HUDEP-2 (cell line): ENCODE results near the gene RELL2.
A peak's percentile ranks its signal among the peaks of the same experiment; 100 is the strongest.

Source experiments
- DNase-seq, 76 experiments: peaks; one replicate each; lab custom pipeline; 2025; ENCODE audit not compliant: unreplicated experiment in 76 of 76; lab: John Stamatoyannopoulos, UW

The RELL2 gene

GRCh38 chr5:141646026-141646425 lies 9.2 kb downstream of the RELL2 start:
- DNase-seq, result no peak

DNA sequence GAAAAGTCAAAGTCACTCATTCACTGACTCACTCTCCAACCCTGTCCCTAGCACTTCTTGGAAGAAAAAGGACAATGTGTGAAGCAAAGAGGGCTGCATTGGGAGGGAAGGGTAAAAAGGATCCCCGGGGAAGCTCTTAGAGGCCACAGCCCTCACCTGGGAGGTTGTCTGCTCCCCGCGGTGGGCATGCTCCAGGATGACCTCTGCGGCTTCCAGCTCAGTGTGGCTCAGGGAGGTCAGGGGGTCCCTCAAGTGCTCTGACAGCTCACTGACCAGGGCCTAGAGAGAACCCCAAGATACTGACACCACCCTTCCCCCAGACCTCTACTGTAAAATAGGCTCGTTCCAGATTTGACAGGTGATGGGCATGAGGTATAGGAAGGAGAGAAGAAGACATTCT lies 10.4 kb downstream of the RELL2 start:
- DNase-seq, result no peak

- DNase-seq, result no peak
These were observed 11.1 kb downstream of the RELL2 start for GRCh38 chr5:141647851-141648250.

DNA sequence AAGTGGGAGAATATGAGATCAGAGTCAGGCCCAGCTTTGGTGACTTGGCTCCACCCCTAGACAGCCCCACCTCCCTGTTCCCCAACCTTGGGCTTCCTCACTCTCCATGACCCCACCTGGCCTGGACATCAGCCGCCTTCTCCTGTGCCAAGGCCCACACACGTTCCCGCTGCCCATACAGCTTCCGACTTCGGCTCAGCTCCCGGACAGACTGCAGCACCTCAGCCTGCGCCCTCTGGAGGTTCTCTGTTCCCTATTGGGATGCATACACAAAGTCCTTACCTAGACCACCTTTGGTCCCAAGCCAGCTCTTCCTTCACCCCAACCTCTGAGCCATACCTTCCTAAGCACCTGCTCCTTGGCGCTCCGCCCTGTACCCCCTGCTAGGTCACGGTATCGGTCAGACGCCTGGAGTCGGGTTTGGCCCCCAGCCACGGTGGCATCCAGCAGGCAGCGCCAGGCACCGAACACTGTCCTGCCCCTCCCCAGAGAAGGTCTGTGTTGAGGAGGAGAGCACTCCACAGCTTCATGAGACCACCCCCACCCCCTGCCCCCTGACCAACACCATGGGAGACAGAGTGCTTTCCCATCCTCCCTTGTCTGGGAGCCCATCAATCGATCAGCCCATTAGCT lies 12.4 kb downstream of the RELL2 start:
- no peak for DNase-seq

DNA sequence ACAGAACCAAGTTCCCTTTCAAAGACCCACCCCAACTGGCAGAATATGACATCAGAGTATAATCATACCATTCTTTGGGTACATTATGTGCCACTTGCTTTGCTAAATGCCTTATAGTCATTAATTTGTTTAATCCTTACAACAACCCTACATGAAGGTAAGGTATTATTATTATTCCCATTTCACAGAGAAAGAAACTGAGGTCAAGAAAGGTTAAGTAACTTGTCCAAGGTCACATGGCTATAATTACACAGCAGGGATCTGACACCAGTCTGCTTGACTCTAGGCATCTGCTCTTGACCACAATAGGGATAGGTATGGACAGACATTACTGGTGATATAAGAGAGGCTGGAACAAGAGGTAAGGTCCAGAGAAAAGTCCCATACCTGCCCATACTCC lies 13.2 kb downstream of the RELL2 start:
- DNase-seq, result no peak

DNA sequence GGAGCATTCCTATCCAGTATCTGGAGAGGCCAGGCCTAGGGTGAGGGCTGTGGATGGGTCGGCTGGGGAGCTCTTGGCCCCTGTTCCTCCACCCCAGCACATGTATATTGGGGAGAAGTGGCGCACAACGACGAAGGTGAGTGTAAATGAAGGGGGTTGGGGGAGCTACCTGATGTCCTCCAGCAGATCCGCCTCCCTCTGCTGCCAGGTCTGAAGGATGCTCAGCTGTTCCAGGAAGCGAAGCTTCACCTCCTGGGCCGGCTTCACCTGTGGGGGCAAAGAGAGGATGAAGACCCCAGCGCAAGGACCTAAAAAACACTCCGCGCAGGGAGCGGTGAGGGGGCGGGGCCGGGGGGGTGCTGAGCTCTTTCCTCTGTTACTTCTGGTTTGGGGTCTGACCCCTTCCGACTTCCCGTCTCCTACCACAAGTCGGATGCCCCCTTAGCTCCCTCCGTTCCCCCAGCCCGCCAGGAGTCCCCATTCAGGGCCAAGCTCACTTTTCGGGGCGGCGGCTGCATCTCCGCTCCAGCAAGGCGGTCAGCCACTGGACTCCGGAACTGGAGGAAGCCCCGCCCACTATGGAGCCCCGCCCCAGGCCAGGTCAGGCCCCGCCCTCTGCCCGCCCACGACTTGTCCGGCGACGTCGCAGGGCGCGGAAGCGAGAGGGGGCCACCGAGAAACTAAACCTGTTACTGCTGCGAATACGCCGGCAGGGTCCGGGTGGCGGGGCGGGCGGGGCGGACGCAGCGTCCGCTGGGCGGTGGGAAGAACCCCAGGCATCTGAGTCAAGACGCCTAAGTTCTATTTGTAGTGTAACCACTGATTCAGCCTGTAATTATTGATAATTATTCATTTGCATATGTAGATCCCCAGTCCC lies 14.3 kb downstream of the RELL2 start, which contains the start of gene FCHSD1:
FCHSD1 (minus strand) TSS at position 568 of the 877 bp plus-strand sequence; CDS start at position 518, 50 bp downstream.
- peak in 70 of 76 experiments; percentile 3 to 91 (median 70) for DNase-seq

DNA sequence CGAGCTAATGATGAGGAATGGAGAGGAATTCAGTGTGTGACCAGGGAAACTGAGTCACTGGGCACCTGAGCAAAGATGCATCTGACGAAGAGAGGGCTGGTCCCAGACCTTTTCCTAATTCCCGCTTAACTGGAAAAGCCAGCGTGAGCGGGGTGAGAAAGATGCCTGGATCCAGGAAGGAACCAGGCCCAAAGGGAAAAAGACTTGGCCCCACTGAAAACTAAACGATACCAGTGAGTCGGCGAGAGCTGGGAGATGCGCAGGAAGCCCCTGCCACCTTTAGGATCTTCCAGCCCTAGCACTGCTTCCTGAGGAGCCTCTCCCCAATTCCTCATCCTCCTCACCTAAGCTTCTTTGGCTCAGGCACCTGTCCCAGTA lies 14.9 kb downstream of the RELL2 start:
- no peak for DNase-seq

DNA sequence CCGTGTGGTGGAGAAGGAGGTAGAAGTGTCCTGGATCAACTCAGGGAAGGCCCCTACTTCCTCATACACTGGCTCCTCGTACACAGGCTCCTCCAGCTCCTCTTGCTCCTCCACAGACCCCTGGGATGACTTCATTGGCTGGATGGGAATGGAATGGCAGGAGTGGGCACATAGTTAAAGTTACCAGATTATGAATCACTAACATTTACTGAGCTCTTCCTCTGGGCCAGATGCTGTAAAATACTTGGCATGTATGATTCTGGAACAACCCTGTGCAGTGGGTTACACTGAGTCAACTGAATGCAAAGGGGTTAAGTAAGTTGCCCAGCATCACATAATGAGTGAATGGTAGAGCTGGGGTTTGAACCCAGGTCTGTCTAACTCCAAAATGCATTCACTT lies 17.5 kb downstream of the RELL2 start:
- DNase-seq, result no peak

DNA sequence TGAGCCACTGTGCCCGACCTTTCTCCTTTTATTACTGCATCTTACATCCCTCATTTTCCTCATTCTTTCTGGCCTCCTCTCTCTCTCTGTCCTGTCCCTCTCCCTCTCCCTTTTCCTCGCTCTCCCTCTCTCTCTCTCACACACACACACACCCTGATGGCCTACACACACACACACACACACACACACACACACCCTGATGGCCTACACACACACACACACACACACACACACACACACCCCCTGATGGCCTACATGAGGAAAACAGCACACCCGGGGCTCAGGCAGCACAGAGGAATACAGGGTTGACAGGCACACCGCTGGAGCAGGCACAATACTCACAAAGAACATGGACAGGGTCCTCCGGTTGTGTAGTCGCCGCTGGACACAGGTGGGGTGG lies 18.2 kb downstream of the RELL2 start:
- DNase-seq, result no peak

DNA sequence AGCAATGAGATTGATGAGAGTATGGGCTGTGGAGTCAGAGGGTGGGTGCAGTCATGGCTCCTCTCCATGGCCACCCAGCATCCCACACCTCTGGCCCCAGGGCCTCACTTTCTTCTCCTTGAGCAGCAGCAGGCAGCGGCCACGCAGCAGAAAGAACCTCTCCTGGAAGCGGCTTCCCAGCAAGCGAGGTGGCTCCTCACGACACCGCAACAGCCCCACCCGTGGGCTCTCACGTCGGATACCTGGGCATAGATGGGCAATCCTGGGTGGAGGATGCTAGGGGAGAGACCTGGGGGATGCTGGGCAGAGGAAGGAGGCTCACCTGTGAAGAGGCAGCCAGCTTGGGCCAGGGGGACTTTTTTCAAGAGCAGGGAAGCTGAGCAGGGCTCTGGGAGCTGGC lies 19.6 kb downstream of the RELL2 start:
- no peak for DNase-seq

- no peak for DNase-seq
These were observed 20.6 kb downstream of the RELL2 start for GRCh38 chr5:141657404-141657803.

DNA sequence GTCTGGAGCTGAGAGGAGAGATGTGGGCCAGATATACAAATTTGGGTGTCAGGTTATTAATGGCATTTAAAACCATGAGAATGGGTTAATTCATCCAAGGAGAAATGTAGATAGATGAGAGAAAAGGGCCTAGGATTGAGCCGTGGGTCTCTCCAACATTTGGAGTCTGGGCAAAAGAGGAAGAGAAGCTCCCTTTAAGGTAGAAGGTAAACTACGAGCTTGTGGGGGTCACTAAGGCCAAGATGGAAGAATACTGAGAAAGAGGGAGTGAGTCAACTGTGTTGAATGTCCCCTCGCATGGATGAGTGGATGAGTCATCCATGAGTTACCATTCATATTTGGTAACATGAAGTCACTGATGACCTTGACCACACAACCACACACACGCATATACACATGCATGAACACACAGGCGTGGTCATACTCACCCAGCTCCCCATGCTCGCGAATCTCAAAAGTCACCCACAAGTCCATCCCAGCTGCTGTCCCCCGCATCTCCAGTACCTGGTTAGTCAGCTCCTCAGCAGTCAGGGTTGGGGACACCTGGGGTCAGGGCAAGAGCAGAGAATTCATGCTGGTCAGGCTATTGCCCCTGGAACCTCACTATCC lies 21.2 kb downstream of the RELL2 start:
- peak in 1 of 76 experiments; percentile 10 for DNase-seq

DNA sequence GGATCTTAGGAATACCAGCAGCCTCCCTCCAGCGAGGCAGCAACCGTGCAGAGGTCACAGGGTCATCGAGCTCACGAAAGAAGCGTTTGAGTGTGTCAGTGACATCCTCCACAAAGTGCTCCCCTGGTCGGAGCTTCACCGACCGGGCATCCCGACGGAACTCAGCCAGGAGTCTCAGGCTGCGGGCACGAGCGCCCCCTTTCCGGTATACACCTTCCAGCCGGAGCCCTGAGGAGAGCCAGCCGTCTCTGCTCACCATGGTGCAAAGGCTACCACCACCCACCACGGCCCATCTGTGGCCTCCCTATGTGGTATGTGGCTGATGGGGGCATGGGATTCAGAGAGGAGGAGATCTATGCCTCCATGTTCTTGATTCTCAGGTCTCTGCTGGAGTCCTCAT lies 25.2 kb downstream of the RELL2 start:
- no peak for DNase-seq

GRCh38 chr5:141663506-141663905 lies 26.7 kb downstream of the RELL2 start:
- no peak for DNase-seq

- DNase-seq, result peak in 62 of 76 experiments; percentile 2 to 73 (median 44)
These were observed 28.1 kb downstream of the RELL2 start for GRCh38 chr5:141664733-141665461.

- no peak for DNase-seq
These were observed 29.5 kb downstream of the RELL2 start for GRCh38 chr5:141665995-141666940.

DNA sequence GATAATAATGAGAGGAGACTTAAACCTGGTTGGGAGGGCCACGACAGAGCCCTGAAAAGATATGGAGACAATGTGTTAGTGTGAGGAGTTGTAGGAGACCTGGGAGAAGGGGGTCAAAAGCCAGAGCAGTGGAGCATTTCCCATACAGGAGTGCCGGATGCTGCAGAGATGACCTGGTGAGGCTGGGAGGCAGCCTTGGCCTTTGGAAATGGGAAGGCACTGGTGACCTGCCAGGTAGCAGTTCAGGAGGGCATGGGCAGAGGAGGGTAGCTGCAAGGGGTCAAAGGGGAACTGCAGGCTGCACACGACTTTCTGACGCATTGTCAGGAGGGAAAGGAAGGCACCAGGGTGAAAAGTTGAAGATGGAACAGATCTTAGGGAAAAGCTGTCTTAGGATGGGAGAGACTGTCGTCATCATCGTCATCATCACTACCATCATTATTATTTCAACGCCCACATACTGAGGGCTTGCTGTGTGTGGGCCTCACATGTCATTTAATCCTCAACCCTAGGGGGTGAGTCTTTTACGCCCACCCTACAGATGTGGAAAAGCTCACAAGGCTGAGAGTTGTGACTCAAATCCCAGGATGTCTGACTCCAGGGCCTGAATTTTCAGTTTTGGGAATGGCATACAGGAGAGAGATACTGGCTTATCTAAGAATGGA lies 31.9 kb downstream of the RELL2 start:
- no peak for DNase-seq

DNA sequence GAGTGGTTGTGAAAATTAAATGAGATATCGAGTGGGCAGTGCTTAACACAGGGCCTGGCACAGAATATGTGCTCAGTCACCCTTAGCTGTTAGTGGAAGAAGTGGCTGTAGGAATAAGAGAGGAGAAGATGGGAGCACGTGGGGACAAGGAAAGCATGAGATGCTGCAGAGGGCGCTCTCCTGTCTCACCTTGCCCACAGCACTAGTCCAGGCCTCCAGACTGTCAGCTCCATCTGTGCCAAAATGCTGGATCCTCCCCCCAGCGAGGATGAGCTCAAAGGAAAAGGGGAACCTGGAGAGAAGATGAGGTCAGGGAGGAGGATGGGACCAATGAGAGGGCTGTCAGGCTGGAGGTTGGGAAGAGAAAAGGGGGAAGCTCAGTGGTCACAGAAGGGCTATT lies 32.7 kb downstream of the RELL2 start:
- DNase-seq, result no peak

DNA sequence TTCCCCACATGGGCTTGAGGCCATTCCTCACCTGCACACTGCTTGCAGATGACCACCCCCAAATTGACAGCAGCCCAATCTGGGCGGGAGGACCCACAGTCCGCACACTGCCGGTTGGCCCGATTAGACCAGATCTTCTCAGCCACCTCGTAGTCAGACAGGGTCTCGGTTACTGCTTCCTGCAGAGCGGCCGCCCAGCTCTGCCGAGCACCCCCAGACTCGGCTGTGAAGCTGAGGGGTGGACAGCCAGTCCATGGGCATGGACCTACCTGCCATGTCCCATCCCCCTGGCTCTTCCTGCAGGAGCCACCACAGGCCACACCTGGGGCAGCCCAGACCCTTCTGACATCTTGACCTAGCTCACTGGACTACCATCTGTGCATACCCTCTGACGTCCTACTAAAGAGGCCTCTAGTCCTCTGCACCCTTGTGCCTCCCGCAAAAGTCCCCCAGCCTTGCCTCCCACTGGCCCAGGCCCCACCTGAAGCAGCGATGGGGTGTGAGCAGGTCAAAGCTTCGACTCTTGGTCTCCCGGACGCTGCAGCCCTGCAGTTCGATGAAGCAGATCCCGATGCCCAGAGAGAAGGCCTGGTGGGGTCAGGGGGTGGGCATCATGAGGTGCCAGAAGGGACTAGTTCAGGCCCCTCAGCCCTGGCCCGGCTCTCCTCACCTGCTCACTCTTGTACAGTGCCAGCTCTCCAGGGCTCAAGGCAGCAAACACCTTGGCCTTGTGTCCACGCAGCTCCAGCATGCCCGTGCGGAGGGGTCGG lies 35.5 kb downstream of the RELL2 start:
- no peak for DNase-seq
